Measurements from ENCODE around the gene CD81.

GRCh38 chr11:2443406-2443805 is 66.3 kb downstream of the CD81 start:
- TF ChIP-seq IRF2 (CRISPR knock-in tag; IDR thresholded peaks at IDR 0.05; ENCODE audit: borderline replicate concordance, low read depth), result no peak
- TF ChIP-seq CTCF (IDR thresholded peaks at IDR 0.05), result no peak
- TF ChIP-seq JUN (CRISPR knock-in tag; IDR thresholded peaks at IDR 0.05), result no peak

Data from WTC11 (cell line).